WTC11 (cell line): Measurements from ENCODE around the gene TRAP1. TPM values are rescaled to one million over a fixed set of nuclear protein-coding genes. Genes with fewer than 3 reads are reported as not detected.

ENCODE experiments used
- ATAC-seq: fragments of 200-7000 bp; cut with Tn5 transposase; 2 replicates; pipeline ENCODE4 v1.10.0; 2021; ENCODE audit warnings: mild to moderate bottlenecking, moderate library complexity
- CTCF ChIA-PET: fragments of 300-600 bp; sonication (Branson Sonifier 250); formaldehyde crosslinking; loops from one replicate; lab custom pipeline; 2021; ENCODE audit warnings: antibody characterized with exemption; lab: Charles Lee
- POLR2A ChIA-PET: fragments of 350-600 bp; sonication (Branson Sonifier 250); formaldehyde crosslinking; loops from one replicate; lab custom pipeline; 2021; ENCODE audit warnings: antibody characterized with exemption; lab: Charles Lee
- DNase-seq: peaks from one replicate; pipeline ENCODE4 v3.0.0; 2021; ENCODE audit warnings: low spot score
- H3K27ac Mint-ChIP-seq: 2 replicates; pipeline ENCODE4 v1.8.0; 2021; ENCODE audit warnings: mixed read lengths
- H3K27me3 Mint-ChIP-seq: 2 replicates; pipeline ENCODE4 v1.8.0; 2021; ENCODE audit warnings: low read depth, mild to moderate bottlenecking, moderate library complexity, mixed read lengths
- H3K36me3 Mint-ChIP-seq: 2 replicates; pipeline ENCODE4 v1.8.0; 2021; ENCODE audit warnings: mixed read lengths
- H3K4me1 Mint-ChIP-seq: 2 replicates; pipeline ENCODE4 v1.8.0; 2022; ENCODE audit warnings: mixed read lengths
- H3K4me3 Mint-ChIP-seq: 2 replicates; pipeline ENCODE4 v1.8.0; 2021; ENCODE audit warnings: mild to moderate bottlenecking, moderate library complexity, mixed read lengths
- H3K9me3 Mint-ChIP-seq: 2 replicates; pipeline ENCODE4 v1.8.0; 2021; ENCODE audit warnings: mixed read lengths
- AFF4 ChIP-seq: sonication (generic); formaldehyde crosslinking; IDR thresholded peaks from 2 replicates; pipeline ENCODE4 v1.8.1; 2023; ENCODE audit warnings: mild to moderate bottlenecking, missing genetic modification reagents, borderline replicate concordance
- ATF2 ChIP-seq: sonication (generic); formaldehyde crosslinking; IDR thresholded peaks from 2 replicates; pipeline ENCODE4 v1.8.1; 2022; ENCODE audit warnings: low read depth, missing genetic modification reagents, borderline replicate concordance
- CREM ChIP-seq: sonication (generic); formaldehyde crosslinking; IDR thresholded peaks from 2 replicates; pipeline ENCODE4 v1.8.1; 2022; ENCODE audit warnings: mild to moderate bottlenecking, missing genetic modification reagents, moderate library complexity
- CTCF ChIP-seq: fragments of 200-600 bp; IDR thresholded peaks from 2 replicates; pipeline ENCODE4 v1.8.0; 2022; ENCODE audit warnings: antibody characterized with exemption
- GABPB1 ChIP-seq: sonication (generic); formaldehyde crosslinking; IDR thresholded peaks from 2 replicates; pipeline ENCODE4 v1.8.1; 2023; ENCODE audit warnings: mild to moderate bottlenecking, missing genetic modification reagents
- GRHL2 ChIP-seq: fragments of 250-450 bp; sonication (Bioruptor Pico); IDR thresholded peaks from 2 replicates; pipeline ENCODE4 v1.8.0; 2022; ENCODE audit warnings: mild to moderate bottlenecking, moderate library complexity; ENCODE audit not compliant: insufficient replicate concordance, severe bottlenecking
- MLX ChIP-seq: sonication (generic); formaldehyde crosslinking; IDR thresholded peaks from 2 replicates; pipeline ENCODE4 v1.8.1; 2023; ENCODE audit warnings: mild to moderate bottlenecking, missing genetic modification reagents, moderate library complexity
- NFE2L1 ChIP-seq: sonication (generic); formaldehyde crosslinking; IDR thresholded peaks from 2 replicates; pipeline ENCODE4 v1.8.1; 2023; ENCODE audit warnings: missing genetic modification reagents
- PRDM15 ChIP-seq: sonication (generic); formaldehyde crosslinking; IDR thresholded peaks from 2 replicates; pipeline ENCODE4 v1.8.0; 2022; ENCODE audit warnings: missing genetic modification reagents
- RORB ChIP-seq: fragments of 250-450 bp; sonication (Bioruptor Pico); IDR thresholded peaks from 2 replicates; pipeline ENCODE4 v1.9.0; 2021; ENCODE audit warnings: mild to moderate bottlenecking
- USF2 ChIP-seq: sonication (generic); formaldehyde crosslinking; IDR thresholded peaks from 2 replicates; pipeline ENCODE4 v1.8.1; 2023; ENCODE audit warnings: mild to moderate bottlenecking, missing genetic modification reagents, moderate library complexity
- ZMAT4 ChIP-seq: fragments of 250-450 bp; sonication (Bioruptor Pico); IDR thresholded peaks from 2 replicates; pipeline ENCODE4 v1.9.0; 2021; ENCODE audit warnings: mild to moderate bottlenecking
- ZNF396 ChIP-seq: fragments of 250-450 bp; sonication (Bioruptor Pico); IDR thresholded peaks from 2 replicates; pipeline ENCODE4 v1.8.0; 2021; ENCODE audit warnings: mild to moderate bottlenecking, moderate library complexity, borderline replicate concordance
- ZNF416 ChIP-seq: fragments of 250-450 bp; sonication (Bioruptor Pico); IDR thresholded peaks from 2 replicates; pipeline ENCODE4 v1.9.0; 2021; ENCODE audit warnings: mild to moderate bottlenecking, inconsistent platforms
- ZNF671 ChIP-seq: fragments of 250-450 bp; sonication (Bioruptor Pico); IDR thresholded peaks from 2 replicates; pipeline ENCODE4 v1.8.0; 2021; ENCODE audit warnings: mild to moderate bottlenecking
- total RNA-seq: library from RNA; stranded (reverse); gene quantifications from 3 replicates; pipeline ENCODE4 v1.2.3, GENCODE V29; 2021

TRAP1 gene
- total RNA-seq, 1 experiment from 2014 or later = 285 TPM

GRCh38 chr16:3717235-3718018 is at the start of gene TRAP1 (continued):
- TF ChIP-seq AFF4 (CRISPR knock-in tag) = no peak
- TF ChIP-seq PRDM15 (CRISPR knock-in tag) = no peak
- no peak for TF ChIP-seq ZNF416 (CRISPR knock-in tag)
- no peak for TF ChIP-seq ZMAT4 (CRISPR knock-in tag)
- no peak for TF ChIP-seq CTCF
- TF ChIP-seq MLX = no peak
- TF ChIP-seq CREM (CRISPR knock-in tag) = peak; percentile 97
- peak; percentile 43; the same call in 1 of the 2 replicates for TF ChIP-seq USF2

- Mint-ChIP-seq H3K27me3 (no peaks in the 10 kb centered on the region), H3K4me1 (no peaks in the 10 kb centered on the region), H3K9me3 (no peaks in the 10 kb centered on the region), H3K4me3 (no peak overlapping the region), H3K27ac (no peak overlapping the region), H3K36me3 (peaks cover 56% of the 10 kb centered on the region)
- ChIA-PET POLR2A (no interaction called here), CTCF (interaction anchor here (0.5 kb wide), 1 partner anchor 321 kb away, joined by 4 read pairs; no protein-coding TSS in a partner anchor)
- DNase-seq (no peak), ATAC-seq (no peak)
- TF ChIP-seq ZNF396 (CRISPR knock-in tag) (no peak), ZNF671 (CRISPR knock-in tag) (no peak), NFE2L1 (CRISPR knock-in tag) (no peak), GRHL2 (no peak), GABPB1 (CRISPR knock-in tag) (no peak), AFF4 (CRISPR knock-in tag) (no peak), RORB (CRISPR knock-in tag) (no peak), ATF2 (no peak)
Measured at GRCh38 chr16:3766177-3766576, 48.9 kb upstream of the TRAP1 start.
